CD4-positive, alpha-beta T cell treated with Interleukin-15 for 4 hours (primary cell): ENCODE measurements around the gene SLC6A18.

ENCODE experiments used
- DNase-seq: peaks from one replicate; pipeline ENCODE4 v3.0.0-alpha.2; 2020; ENCODE audit warnings: low spot score

Gene SLC6A18

GRCh38 chr5:1225081-1225480, at the start of gene SLC6A18:
Gene SLC6A18, plus strand, starts transcription at chr5:1225381. Its CDS starts 97 bp downstream, at chr5:1225478.
- DNase-seq = no peak

GRCh38 chr5:1175801-1176472, 49.2 kb upstream of the SLC6A18 start:
- DNase-seq = no peak

- DNase-seq = no peak
These were observed 48.4 kb upstream of the SLC6A18 start for GRCh38 chr5:1176473-1177391.

GRCh38 chr5:1177826-1178528, 47.2 kb upstream of the SLC6A18 start:
- DNase-seq = no peak

GRCh38 chr5:1178529-1179382, 46.4 kb upstream of the SLC6A18 start:
- DNase-seq = no peak

GRCh38 chr5:1179383-1179715, 45.8 kb upstream of the SLC6A18 start:
- DNase-seq = no peak

- no peak for DNase-seq
These were observed 45.1 kb upstream of the SLC6A18 start for GRCh38 chr5:1180096-1180495.

- no peak for DNase-seq
These were observed 44.3 kb upstream of the SLC6A18 start for GRCh38 chr5:1180841-1181271.

- no peak for DNase-seq
These were observed 43.5 kb upstream of the SLC6A18 start for GRCh38 chr5:1181451-1182359.

- DNase-seq = no peak
These were observed 42.9 kb upstream of the SLC6A18 start for GRCh38 chr5:1182360-1182632.

- DNase-seq = no peak
These were observed 42.4 kb upstream of the SLC6A18 start for GRCh38 chr5:1182633-1183423.

- no peak for DNase-seq
These were observed 41.6 kb upstream of the SLC6A18 start for GRCh38 chr5:1183424-1184162.

GRCh38 chr5:1184163-1184470, 41.1 kb upstream of the SLC6A18 start:
- DNase-seq = no peak

GRCh38 chr5:1184481-1184880, 40.7 kb upstream of the SLC6A18 start:
- no peak for DNase-seq

GRCh38 chr5:1185038-1185627, 40.0 kb upstream of the SLC6A18 start:
- DNase-seq = no peak

GRCh38 chr5:1185629-1186350, 39.4 kb upstream of the SLC6A18 start:
- no peak for DNase-seq

- no peak for DNase-seq
These were observed 38.6 kb upstream of the SLC6A18 start for GRCh38 chr5:1186351-1187233.
